ENCODE data around the gene ZNF620. TPM values are rescaled to one million over a fixed set of nuclear protein-coding genes. Genes with fewer than 3 reads are reported as not detected.
"Not testable (repeated sequence)": the region's sequence is repeated elsewhere in the genome, so short reads cannot be mapped to it uniquely, and the experiment has no call there.

Gene ZNF620
- total RNA-seq, 1 donor from 2014 or later = 2.7 TPM

DNA sequence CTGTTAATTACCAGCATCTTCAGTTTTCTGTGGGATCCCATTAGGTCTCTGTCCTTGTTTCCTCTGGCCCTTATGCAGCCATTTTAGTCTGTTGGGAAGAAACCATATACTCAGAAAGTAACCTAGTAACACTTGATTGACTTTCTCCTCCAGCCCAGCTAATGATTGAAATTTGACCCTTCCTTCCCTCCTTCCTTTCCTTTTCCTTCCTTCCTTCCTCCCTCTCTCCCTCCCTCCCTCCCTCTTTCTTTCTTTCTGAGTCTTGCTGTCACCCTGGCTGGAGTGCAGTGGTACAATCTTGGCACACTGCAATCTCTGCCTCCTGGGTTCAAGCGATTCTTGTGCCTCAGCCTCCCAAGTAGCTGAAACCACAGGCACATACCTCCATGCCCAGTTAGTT lies 5.9 kb upstream of the ZNF620 start:
- no peak for DNase-seq (ENCODE audit: low spot score)

GRCh38 chr3:40502034-40502433 lies 3.8 kb upstream of the ZNF620 start:
- DNase-seq (ENCODE audit: low spot score) = no peak

GRCh38 chr3:40504636-40505430 lies 1.0 kb upstream of the ZNF620 start:
- no peak for DNase-seq (ENCODE audit: low spot score)

DNA sequence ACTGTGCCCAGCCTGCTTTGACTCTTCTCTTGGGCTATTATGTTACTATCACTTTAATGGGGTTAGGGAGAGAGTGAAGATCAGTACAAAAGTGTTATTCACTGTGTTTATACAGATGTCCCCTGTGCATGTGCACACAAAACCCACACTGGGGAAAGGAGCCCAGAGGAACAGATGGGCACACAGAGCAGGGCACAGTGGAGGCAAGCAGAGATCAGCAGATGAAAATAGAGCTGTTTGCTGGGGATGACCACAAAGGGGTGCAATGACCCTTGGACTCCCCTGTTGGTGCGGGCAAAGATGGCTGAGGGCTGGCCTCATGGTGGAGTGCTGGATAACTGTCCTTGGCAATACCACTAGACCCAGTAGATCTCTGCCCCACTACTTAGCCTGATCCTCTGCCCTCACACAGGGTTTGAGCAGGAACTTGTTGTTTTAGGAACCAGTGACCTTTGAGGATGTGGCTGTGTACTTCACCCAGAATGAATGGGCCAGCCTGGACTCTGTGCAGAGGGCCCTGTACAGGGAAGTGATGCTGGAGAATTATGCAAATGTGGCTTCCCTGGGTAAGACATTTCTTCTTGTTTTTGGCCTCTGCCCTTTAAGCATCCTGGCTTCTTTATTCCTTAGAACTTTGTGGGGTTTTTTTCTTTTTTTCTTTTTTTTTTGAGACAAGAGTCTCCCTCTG lies 5.3 kb downstream of the ZNF620 start:
- no peak for DNase-seq (ENCODE audit: low spot score)

DNA sequence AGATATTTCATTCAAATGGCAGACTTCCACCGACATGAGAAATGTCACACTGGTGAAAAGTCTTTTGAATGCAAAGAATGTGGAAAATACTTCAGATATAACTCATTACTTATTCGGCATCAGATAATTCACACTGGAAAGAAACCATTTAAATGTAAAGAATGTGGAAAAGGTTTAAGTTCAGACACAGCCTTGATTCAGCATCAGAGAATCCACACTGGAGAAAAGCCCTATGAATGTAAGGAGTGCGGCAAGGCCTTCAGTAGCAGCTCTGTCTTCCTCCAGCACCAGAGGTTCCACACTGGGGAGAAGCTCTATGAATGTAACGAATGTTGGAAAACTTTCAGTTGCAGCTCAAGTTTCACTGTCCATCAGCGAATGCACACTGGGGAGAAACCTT lies 10.4 kb downstream of the ZNF620 start:
- no peak for DNase-seq (ENCODE audit: low spot score)

GRCh38 chr3:40518067-40518466 lies 12.2 kb downstream of the ZNF620 start:
- DNase-seq (ENCODE audit: low spot score) = no peak

DNA sequence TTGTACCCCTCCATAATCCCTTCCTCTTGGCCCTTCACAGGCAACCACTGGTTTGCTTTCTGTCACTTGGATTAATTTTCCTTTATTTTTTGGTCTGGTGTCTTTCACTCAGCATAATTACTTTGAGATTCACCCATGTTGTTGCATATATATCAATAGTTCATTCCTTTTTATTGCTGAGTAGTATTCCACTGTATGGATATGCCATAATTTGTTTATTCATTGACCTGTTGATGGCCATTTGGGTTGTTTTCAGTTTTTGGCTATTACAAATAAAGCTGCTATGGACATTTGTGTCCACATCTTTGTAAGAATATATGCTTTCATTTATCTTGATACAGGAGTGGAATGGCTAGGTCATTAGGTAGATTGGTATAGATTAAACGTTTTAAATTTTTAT lies 13.0 kb downstream of the ZNF620 start:
- DNase-seq (ENCODE audit: low spot score) = no peak

- no peak for DNase-seq (ENCODE audit: low spot score)
These were observed 15.4 kb downstream of the ZNF620 start for GRCh38 chr3:40521254-40521653.

DNA sequence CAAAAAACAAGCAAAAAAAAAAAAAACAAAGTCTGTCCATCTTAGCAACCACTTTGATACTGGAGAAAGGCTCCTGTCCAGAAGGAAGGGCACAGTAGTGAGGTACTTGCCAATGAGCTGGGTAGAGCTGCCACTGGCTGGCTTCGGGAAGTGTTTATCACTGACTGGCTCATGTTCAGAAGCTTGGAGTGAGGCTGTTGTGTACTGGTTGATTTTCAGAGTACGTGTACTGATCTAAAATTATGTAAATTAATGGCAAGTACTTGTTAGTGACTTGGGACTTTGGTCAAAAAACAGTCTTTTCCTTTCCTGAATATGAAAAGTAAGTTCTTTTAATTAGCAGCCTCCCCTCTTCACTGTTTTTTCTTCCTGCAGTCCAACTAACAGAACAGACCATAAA lies 17.9 kb downstream of the ZNF620 start:
- no peak for DNase-seq (ENCODE audit: low spot score)

- DNase-seq (ENCODE audit: low spot score) = no peak
These were observed 18.4 kb downstream of the ZNF620 start for GRCh38 chr3:40524222-40524567.

- peak; percentile 97 for DNase-seq (ENCODE audit: low spot score)
These were observed 18.9 kb downstream of the ZNF620 start, which contains the start of gene ZNF621 for GRCh38 chr3:40524568-40525285. Gene ZNF621 (plus strand): TSS chr3:40524960. CDS start chr3:40525841, 881 bp downstream.

DNA sequence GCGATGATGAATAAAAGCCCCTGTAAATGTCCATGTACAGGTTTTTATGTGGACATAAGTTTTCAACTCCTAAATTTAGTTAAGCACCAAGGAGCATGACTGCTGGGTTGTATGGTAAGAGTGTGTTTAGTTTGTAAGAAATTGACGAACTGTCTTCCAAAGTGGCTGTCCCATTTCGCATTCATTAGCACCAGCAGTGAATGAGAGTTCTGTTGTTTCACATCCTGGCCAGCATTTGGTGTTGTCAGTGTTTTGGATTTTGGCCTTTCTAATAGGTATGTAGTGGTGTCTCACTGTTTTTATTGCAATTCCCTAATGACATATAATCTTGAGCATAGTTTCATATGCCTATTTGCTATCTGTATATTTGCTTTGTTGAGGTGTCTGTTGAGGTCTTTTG lies 22.6 kb downstream of the ZNF620 start:
- DNase-seq (ENCODE audit: low spot score) = no peak

GRCh38 chr3:40532252-40532651 lies 26.4 kb downstream of the ZNF620 start:
- DNase-seq (ENCODE audit: low spot score) = no peak

GRCh38 chr3:40534283-40534682 lies 28.4 kb downstream of the ZNF620 start:
- DNase-seq (ENCODE audit: low spot score) = no peak

- DNase-seq (ENCODE audit: low spot score) = no peak
These were observed 41.0 kb downstream of the ZNF620 start for GRCh38 chr3:40546816-40547215.

GRCh38 chr3:40550167-40550566 lies 44.3 kb downstream of the ZNF620 start:
- DNase-seq (ENCODE audit: low spot score) = no peak

GRCh38 chr3:40557575-40558161 lies 51.8 kb downstream of the ZNF620 start:
- no peak for DNase-seq (ENCODE audit: low spot score)

DNA sequence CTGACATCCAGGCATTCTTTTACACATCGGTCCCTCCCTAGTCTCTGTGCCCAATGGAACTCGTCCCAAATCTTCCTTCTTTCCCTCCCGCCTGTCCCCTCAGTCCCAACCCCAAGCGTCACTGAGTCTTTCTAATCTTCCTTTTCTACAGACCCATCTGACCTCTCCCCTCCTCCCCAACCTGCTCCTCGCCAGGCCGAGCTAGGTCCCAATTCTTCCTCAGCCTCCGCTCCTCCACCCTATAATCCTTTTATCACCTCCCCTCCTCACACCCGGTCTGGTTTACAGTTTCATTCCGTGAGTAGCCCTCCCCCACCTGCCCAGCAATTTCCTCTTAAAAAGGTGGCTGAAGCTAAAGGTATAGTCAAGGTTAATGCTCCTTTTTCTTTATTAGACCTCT lies 56.6 kb downstream of the ZNF620 start:
- DNase-seq (ENCODE audit: low spot score) = not testable (repeated sequence)

DNA sequence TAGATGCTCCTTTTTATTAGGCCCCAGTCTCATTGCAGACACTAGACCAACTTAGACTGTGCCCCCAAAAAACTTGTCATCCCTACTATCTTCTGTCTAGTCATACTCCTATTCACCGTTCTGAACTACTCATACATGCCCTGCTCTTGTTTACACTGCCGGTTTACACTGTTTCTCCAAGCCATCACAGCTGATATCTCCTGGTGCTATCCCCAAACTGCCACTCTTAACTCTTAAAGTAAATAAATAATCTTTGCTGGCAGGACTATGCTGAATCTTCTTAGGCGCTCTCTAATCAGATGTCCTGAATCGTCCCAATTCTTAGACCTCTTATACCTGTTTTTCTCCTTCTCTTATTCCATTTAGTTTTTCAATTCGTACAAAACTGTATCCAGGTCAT lies 59.8 kb downstream of the ZNF620 start:
- DNase-seq (ENCODE audit: low spot score) = not testable (repeated sequence)

DNA sequence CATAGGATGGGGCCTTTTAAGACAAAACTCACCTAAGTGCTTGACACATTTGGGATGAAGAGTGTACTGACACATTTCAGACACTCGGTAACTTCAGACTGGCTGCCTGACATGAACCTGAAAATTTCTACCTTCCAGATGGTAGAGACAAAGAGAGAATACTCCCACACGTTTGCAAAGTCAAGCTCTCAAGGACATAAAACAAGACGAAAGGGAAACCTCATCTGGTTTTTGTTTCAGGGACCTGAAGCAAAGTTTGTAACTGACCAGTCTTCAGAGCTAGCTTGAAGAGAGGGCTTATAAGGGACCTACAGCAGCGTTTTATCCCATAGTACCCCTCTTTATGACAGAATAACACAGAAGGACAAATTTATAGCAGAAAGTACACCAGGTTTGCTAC lies 60.9 kb downstream of the ZNF620 start:
- DNase-seq (ENCODE audit: low spot score) = no peak
